HG02970 (cell line): ENCODE data around the gene PDCD10.

ENCODE experiments used
- ATAC-seq: cut with Tn5 transposase; IDR thresholded peaks from one replicate; pipeline ENCODE4 v1.9.1; 2021; ENCODE audit warnings: mild to moderate bottlenecking, moderate library complexity, moderate number of reproducible peaks; ENCODE audit not compliant: unreplicated experiment, low FRiP score

The PDCD10 gene

GRCh38 chr3:167734498-167735232 lies at the start of gene PDCD10:
TSS of gene PDCD10 (minus strand) at chr3:167734892. CDS start at chr3:167720157, 14,735 bp downstream.
- ATAC-seq = peak; percentile 95

- ATAC-seq = no peak
Measured at GRCh38 chr3:167783781-167784180, 49.1 kb upstream of the PDCD10 start.

- no peak for ATAC-seq
Measured at GRCh38 chr3:167780214-167780883, 45.7 kb upstream of the PDCD10 start.

- ATAC-seq = no peak
Measured at GRCh38 chr3:167777356-167777755, 42.7 kb upstream of the PDCD10 start.

- no peak for ATAC-seq
Measured at GRCh38 chr3:167776066-167776685, 41.5 kb upstream of the PDCD10 start.

GRCh38 chr3:167773584-167773983 lies 38.9 kb upstream of the PDCD10 start:
- no peak for ATAC-seq

GRCh38 chr3:167772992-167773391 lies 38.3 kb upstream of the PDCD10 start:
- ATAC-seq = no peak

GRCh38 chr3:167762296-167762695 lies 27.6 kb upstream of the PDCD10 start:
- ATAC-seq = no peak

GRCh38 chr3:167761302-167761701 lies 26.6 kb upstream of the PDCD10 start:
- no peak for ATAC-seq

- ATAC-seq = no peak
Measured at GRCh38 chr3:167754049-167754448, 19.4 kb upstream of the PDCD10 start.

GRCh38 chr3:167750272-167750971 lies 15.7 kb upstream of the PDCD10 start:
- peak; percentile 100 for ATAC-seq

- no peak for ATAC-seq
Measured at GRCh38 chr3:167749728-167750127, 15.0 kb upstream of the PDCD10 start.

- ATAC-seq = no peak
Measured at GRCh38 chr3:167749209-167749608, 14.5 kb upstream of the PDCD10 start.

- ATAC-seq = no peak
Measured at GRCh38 chr3:167743799-167744198, 9.1 kb upstream of the PDCD10 start.

GRCh38 chr3:167742338-167742737 lies 7.6 kb upstream of the PDCD10 start:
- no peak for ATAC-seq

- ATAC-seq = peak; percentile 77
Measured at GRCh38 chr3:167740961-167741587, 6.4 kb upstream of the PDCD10 start.

- no peak for ATAC-seq
Measured at GRCh38 chr3:167739190-167739810, 4.6 kb upstream of the PDCD10 start.

GRCh38 chr3:167738037-167738436 lies 3.3 kb upstream of the PDCD10 start:
- ATAC-seq = no peak

- ATAC-seq = no peak
Measured at GRCh38 chr3:167736997-167737396, 2.3 kb upstream of the PDCD10 start.

- ATAC-seq = no peak
Measured at GRCh38 chr3:167736264-167736787, 1.6 kb upstream of the PDCD10 start.
